ENCODE data around the gene MSMO1. TPM values are rescaled to one million over a fixed set of nuclear protein-coding genes. Genes with fewer than 3 reads are reported as not detected.

MSMO1 gene
- total and polyA plus RNA-seq, 2 donors (not counting 3 experiments of a cell fraction or from before 2014, with no cell fraction given), result 74.3 to 109 TPM

- DNase-seq (ENCODE audit: low read depth, low spot score) (no peak), FAIRE-seq (no peak)
- dilution Hi-C loops (cut with MboI; ENCODE audit: extremely low pct_ligation_motif_present, low sequenced_read_pairs), result no loop called here
- Histone ChIP-seq H3K4me3 (replicated peaks in 1 of 3; ENCODE audit: insufficient read depth in 1 of 3, low read depth in 1 of 3, low read length in 3 of 3) (no peak overlapping the region), H3K27me3 (ENCODE audit: control insufficient read depth in 2 of 2, insufficient read depth in 2 of 2, low read length in 2 of 2) (no peaks in the 10 kb centered on the region), H3K9ac (replicated peaks; ENCODE audit: extremely low read depth, insufficient read depth, low read length) (no peak overlapping the region), H3K27ac (ENCODE audit: insufficient read depth, low read depth, low read length) (no peak overlapping the region), H2AFZ (ENCODE audit: low read depth, low read length) (no peak overlapping the region), H4K20me1 (replicated peaks; ENCODE audit: control insufficient read depth, extremely low read depth, insufficient read depth, low read length) (no peaks in the 10 kb centered on the region), H3K79me2 (ENCODE audit: control insufficient read depth, insufficient read depth, low read length) (no peaks in the 10 kb centered on the region), H3K9me3 (replicated peaks; ENCODE audit: control insufficient read depth, insufficient read depth, low read length) (no peaks in the 10 kb centered on the region), H3K4me2 (ENCODE audit: insufficient read depth, low read length) (no peak overlapping the region), H3K9me1 (replicated peaks; ENCODE audit: control insufficient read depth, extremely low read depth, insufficient read depth, low read length) (no peaks in the 10 kb centered on the region), H3K4me1 (ENCODE audit: control insufficient read depth, extremely low read depth, insufficient read depth, low read length) (no peaks in the 10 kb centered on the region), H3K36me3 (ENCODE audit: control insufficient read depth in 2 of 2, extremely low read depth in 1 of 2, insufficient read depth in 2 of 2, low read length in 2 of 2) (peaks cover 0 to 2% of the 10 kb centered on the region in 2 experiments)
- TF ChIP-seq, protein P1, sequence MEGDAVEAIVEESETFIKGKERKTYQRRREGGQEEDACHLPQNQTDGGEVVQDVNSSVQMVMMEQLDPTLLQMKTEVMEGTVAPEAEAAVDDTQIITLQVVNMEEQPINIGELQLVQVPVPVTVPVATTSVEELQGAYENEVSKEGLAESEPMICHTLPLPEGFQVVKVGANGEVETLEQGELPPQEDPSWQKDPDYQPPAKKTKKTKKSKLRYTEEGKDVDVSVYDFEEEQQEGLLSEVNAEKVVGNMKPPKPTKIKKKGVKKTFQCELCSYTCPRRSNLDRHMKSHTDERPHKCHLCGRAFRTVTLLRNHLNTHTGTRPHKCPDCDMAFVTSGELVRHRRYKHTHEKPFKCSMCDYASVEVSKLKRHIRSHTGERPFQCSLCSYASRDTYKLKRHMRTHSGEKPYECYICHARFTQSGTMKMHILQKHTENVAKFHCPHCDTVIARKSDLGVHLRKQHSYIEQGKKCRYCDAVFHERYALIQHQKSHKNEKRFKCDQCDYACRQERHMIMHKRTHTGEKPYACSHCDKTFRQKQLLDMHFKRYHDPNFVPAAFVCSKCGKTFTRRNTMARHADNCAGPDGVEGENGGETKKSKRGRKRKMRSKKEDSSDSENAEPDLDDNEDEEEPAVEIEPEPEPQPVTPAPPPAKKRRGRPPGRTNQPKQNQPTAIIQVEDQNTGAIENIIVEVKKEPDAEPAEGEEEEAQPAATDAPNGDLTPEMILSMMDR (IDR thresholded peaks at IDR 0.05; ENCODE audit: extremely low read depth in 1 of 2, insufficient read depth in 1 of 2, low read depth in 1 of 2, low read length in 2 of 2), result no peak
- TF ChIP-seq POLR2AphosphoS5 (IDR thresholded peaks at IDR 0.05; ENCODE audit: insufficient read depth, low read depth, low read length) (no peak), JUN (IDR thresholded peaks at IDR 0.05; ENCODE audit: borderline replicate concordance, insufficient read depth, insufficient read length, low read depth) (no peak), EZH2 (IDR thresholded peaks at IDR 0.05; ENCODE audit: borderline replicate concordance, low read depth, low read length, severe bottlenecking) (no peak), POLR2A (IDR thresholded peaks at IDR 0.05; ENCODE audit: low read depth, low read length) (no peak), FOS (IDR thresholded peaks at IDR 0.05; ENCODE audit: borderline replicate concordance, insufficient read depth, low read length) (no peak), MYC (IDR thresholded peaks at IDR 0.05; ENCODE audit: low read depth, low read length) (no peak), GATA2 (IDR thresholded peaks at IDR 0.05; ENCODE audit: insufficient read depth, insufficient read length, low read depth, low read length) (no peak)
- TF ChIP-seq, protein P2, sequence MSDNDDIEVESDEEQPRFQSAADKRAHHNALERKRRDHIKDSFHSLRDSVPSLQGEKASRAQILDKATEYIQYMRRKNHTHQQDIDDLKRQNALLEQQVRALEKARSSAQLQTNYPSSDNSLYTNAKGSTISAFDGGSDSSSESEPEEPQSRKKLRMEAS (IDR thresholded peaks at IDR 0.05; ENCODE audit: insufficient read depth, insufficient read length), result no peak
- intact Hi-C loops (cut with micrococcal nuclease), result no loop called here
- no TSS peak for BruUV-seq (replicated peaks)
- ChIA-PET CTCF (no interaction called here), POLR2A (no interaction called here)
These were observed 29.8 kb upstream of the MSMO1 start for GRCh38 chr4:165297626-165298025.

Data from endothelial cell of umbilical vein (primary cell).